ENCODE measurements around the gene PCDHA1. TPM values are rescaled to one million over a fixed set of nuclear protein-coding genes. Genes with fewer than 3 reads are reported as not detected.
A peak's percentile ranks its signal among the peaks of the same experiment; 100 is the strongest.
"Not testable (repeated sequence)": the region's sequence is repeated elsewhere in the genome, so short reads cannot be mapped to it uniquely, and the experiment has no call there.

PCDHA1 gene
- total RNA-seq, 3 donors from 2014 or later (not counting 1 experiment from before 2014, with no cell fraction given): not detected

DNA sequence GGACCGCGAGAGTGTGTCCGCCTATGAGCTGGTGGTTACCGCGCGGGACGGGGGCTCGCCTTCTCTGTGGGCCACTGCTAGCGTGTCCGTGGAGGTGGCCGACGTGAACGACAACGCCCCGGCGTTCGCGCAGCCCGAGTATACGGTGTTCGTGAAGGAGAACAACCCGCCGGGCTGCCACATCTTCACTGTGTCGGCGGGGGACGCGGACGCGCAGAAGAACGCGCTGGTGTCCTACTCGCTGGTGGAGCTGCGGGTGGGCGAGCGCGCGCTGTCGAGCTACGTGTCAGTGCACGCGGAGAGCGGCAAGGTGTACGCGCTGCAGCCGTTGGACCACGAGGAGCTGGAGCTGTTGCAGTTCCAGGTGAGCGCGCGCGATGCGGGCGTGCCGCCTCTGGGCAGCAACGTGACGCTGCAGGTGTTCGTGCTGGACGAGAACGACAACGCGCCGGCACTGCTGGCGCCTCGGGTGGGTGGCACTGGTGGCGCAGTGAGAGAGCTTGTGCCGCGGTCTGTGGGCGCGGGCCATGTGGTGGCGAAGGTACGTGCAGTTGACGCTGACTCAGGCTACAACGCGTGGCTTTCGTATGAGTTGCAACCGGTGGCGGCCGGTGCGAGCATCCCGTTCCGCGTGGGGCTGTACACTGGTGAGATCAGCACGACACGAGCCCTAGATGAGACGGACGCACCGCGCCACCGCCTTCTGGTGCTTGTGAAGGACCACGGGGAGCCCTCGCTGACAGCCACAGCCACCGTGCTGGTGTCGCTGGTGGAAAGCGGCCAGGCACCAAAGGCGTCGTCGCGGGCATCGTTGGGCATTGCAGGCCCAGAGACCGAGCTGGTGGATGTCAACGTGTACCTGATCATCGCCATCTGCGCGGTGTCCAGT lies 49.9 kb downstream of the PCDHA1 start:
- Histone ChIP-seq H3K9me3 (ENCODE audit: control insufficient read depth, insufficient read depth, low read length) (peaks cover 5% of the 10 kb centered on the region), H3K36me3 (ENCODE audit: control insufficient read depth, insufficient read depth, low read length) (no peaks in the 10 kb centered on the region), H3K4me3 (ENCODE audit: low read length) (no peak overlapping the region), H3K27me3 (ENCODE audit: control insufficient read depth, insufficient read depth, low read length) (peaks cover 12% of the 10 kb centered on the region), H3K4me1 (ENCODE audit: control insufficient read depth, insufficient read depth, low read length) (no peaks in the 10 kb centered on the region), H3K27ac (ENCODE audit: low read length) (no peak overlapping the region)
- ATAC-seq (no peak), DNase-seq (no peak)
- Mint-ChIP-seq H3K9me3 (peaks cover 9 to 15% of the 10 kb centered on the region in 2 donors), H3K27ac (no peak overlapping the region), H3K4me1 (no peaks in the 10 kb centered on the region), H3K4me3 (no peak overlapping the region), H3K36me3 (peaks cover 8% of the 10 kb centered on the region), H3K27me3 (ENCODE audit: low read depth in 2 of 2) (peaks cover 11 to 18% of the 10 kb centered on the region in 2 donors)
- intact Hi-C loops (cut with micrococcal nuclease): no loop called here
- TF ChIP-seq, protein P1, sequence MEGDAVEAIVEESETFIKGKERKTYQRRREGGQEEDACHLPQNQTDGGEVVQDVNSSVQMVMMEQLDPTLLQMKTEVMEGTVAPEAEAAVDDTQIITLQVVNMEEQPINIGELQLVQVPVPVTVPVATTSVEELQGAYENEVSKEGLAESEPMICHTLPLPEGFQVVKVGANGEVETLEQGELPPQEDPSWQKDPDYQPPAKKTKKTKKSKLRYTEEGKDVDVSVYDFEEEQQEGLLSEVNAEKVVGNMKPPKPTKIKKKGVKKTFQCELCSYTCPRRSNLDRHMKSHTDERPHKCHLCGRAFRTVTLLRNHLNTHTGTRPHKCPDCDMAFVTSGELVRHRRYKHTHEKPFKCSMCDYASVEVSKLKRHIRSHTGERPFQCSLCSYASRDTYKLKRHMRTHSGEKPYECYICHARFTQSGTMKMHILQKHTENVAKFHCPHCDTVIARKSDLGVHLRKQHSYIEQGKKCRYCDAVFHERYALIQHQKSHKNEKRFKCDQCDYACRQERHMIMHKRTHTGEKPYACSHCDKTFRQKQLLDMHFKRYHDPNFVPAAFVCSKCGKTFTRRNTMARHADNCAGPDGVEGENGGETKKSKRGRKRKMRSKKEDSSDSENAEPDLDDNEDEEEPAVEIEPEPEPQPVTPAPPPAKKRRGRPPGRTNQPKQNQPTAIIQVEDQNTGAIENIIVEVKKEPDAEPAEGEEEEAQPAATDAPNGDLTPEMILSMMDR (IDR thresholded peaks at IDR 0.05): no peak
- 56% methylated on average over 103 of the region's 103 CpGs for WGBS (ENCODE audit: insufficient coverage)

- ATAC-seq (no peak), DNase-seq (no peak)
- no peaks in the 10 kb centered on the region for H3K36me3 ChIP-seq (ENCODE audit: control insufficient read depth, insufficient read depth, low read length)
- H3K4me3 ChIP-seq (ENCODE audit: low read length): no peak within 1 kb of the TSS
- H3K4me1 ChIP-seq (ENCODE audit: control insufficient read depth, insufficient read depth, low read length): no peaks in the 10 kb centered on the region
- Mint-ChIP-seq H3K9me3 (peaks cover 2 to 3% of the 10 kb centered on the region in 2 donors), H3K4me1 (no peaks in the 10 kb centered on the region), H3K27me3 (ENCODE audit: low read depth in 2 of 2) (peaks cover 0 to 8% of the 10 kb centered on the region in 2 donors), H3K27ac (no peak within 1 kb of the TSS), H3K4me3 (peak within 1 kb of the TSS; percentile 37), H3K36me3 (no peaks in the 10 kb centered on the region)
- H3K9me3 ChIP-seq (ENCODE audit: control insufficient read depth, insufficient read depth, low read length): peaks cover 15% of the 10 kb centered on the region
- H3K27me3 ChIP-seq (ENCODE audit: control insufficient read depth, insufficient read depth, low read length): peaks cover 2% of the 10 kb centered on the region
- no peak within 1 kb of the TSS for H3K27ac ChIP-seq (ENCODE audit: low read length)
- TF ChIP-seq, protein P1 (IDR thresholded peaks at IDR 0.05): no peak
- intact Hi-C loops (cut with micrococcal nuclease): no loop called here
- WGBS (ENCODE audit: insufficient coverage): 31% methylated on average over 43 of the region's 47 CpGs
These were observed 55.3 kb downstream of the PCDHA1 start, which contains the start of gene PCDHA8 for GRCh38 chr5:140840978-140841962. PCDHA8 (plus strand) TSS chr5:140841187; CDS start chr5:140841322, 135 bp downstream.

GRCh38 chr5:140842798-140843733 lies 57.1 kb downstream of the PCDHA1 start:
- Histone ChIP-seq H3K36me3 (ENCODE audit: control insufficient read depth, insufficient read depth, low read length) (no peaks in the 10 kb centered on the region), H3K27ac (ENCODE audit: low read length) (no peak overlapping the region), H3K4me1 (ENCODE audit: control insufficient read depth, insufficient read depth, low read length) (no peaks in the 10 kb centered on the region), H3K9me3 (ENCODE audit: control insufficient read depth, insufficient read depth, low read length) (peaks cover 15% of the 10 kb centered on the region), H3K4me3 (ENCODE audit: low read length) (no peak overlapping the region), H3K27me3 (ENCODE audit: control insufficient read depth, insufficient read depth, low read length) (peaks cover 6% of the 10 kb centered on the region)
- H3K4me1 Mint-ChIP-seq: no peaks in the 10 kb centered on the region
- DNase-seq (no peak), ATAC-seq (no peak)
- peaks cover 0 to 6% of the 10 kb centered on the region in 2 donors for H3K27me3 Mint-ChIP-seq (ENCODE audit: low read depth in 2 of 2)
- peaks cover 0 to 2% of the 10 kb centered on the region in 2 donors for H3K9me3 Mint-ChIP-seq
- TF ChIP-seq, protein P1 (IDR thresholded peaks at IDR 0.05): no peak
- H3K27ac Mint-ChIP-seq: no peak overlapping the region
- intact Hi-C loops (cut with micrococcal nuclease): no loop called here
- WGBS (ENCODE audit: insufficient coverage): 56% methylated on average over 87 of the region's 87 CpGs
- no peaks in the 10 kb centered on the region for H3K36me3 Mint-ChIP-seq
- H3K4me3 Mint-ChIP-seq: no peak overlapping the region

- H3K4me1 ChIP-seq (ENCODE audit: control insufficient read depth, insufficient read depth, low read length); H3K36me3 ChIP-seq (ENCODE audit: control insufficient read depth, insufficient read depth, low read length); H3K27ac ChIP-seq (ENCODE audit: low read length); H3K27me3 ChIP-seq (ENCODE audit: control insufficient read depth, insufficient read depth, low read length); H3K4me3 Mint-ChIP-seq; H3K9me3 Mint-ChIP-seq; ATAC-seq; H3K27me3 Mint-ChIP-seq (ENCODE audit: low read depth in 2 of 2); H3K4me3 ChIP-seq (ENCODE audit: low read length); H3K27ac Mint-ChIP-seq; H3K36me3 Mint-ChIP-seq; DNase-seq; H3K4me1 Mint-ChIP-seq; intact Hi-C loops (cut with micrococcal nuclease): not testable (repeated sequence)
- peaks cover 12% of the 10 kb centered on the region for H3K9me3 ChIP-seq (ENCODE audit: control insufficient read depth, insufficient read depth, low read length)
- 28% methylated on average over 35 of the region's 48 CpGs for WGBS (ENCODE audit: insufficient coverage)
These were observed 62.5 kb downstream of the PCDHA1 start, which contains the start of gene PCDHA9 for GRCh38 chr5:140848139-140849102. PCDHA9 (plus strand) TSS chr5:140848382; CDS start chr5:140848496, 114 bp downstream.
